ENCODE results near the gene KRT76. TPM values are rescaled to one million over a fixed set of nuclear protein-coding genes. Genes with fewer than 3 reads are reported as not detected.

The KRT76 gene
- total RNA-seq, 1 experiment from 2014 or later = not detected

DNA sequence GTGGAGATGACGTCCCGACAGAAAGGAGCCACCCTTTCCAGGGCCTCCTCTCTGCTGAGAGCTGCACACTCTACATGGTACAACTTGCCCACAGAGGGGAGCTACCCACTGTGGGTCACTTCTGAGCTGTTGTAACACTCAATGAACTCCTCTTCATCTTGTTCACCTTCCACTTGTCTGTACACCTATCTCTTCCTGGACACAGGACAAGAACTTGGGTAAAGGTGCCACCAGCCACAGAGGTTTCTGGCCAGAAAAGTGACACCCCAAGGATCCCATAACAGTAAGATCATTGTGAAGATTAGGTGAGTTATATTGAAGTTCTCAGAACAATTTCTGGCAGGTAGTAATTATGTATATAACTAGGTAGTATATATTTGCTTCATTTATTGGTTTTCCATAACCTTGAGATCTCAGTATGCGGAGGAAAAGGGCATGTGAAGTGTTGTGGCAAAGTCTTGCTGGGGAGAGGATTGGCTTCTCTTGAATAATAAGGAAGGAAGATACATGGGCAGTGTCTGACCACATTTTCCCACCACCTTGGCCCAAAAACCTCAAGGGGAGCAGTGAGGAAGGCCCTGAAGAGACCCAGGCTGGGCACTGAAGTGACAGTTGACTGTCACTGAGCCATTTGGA, 34.2 kb downstream of the KRT76 start:
- Histone ChIP-seq H3K36me3 (ENCODE audit: control insufficient read depth in 1 of 2, insufficient read depth in 2 of 2, low read length in 2 of 2) (no peaks in the 10 kb centered on the region), H3K4me1 (ENCODE audit: control insufficient read depth in 1 of 2, insufficient read depth in 2 of 2, low read length in 2 of 2) (no peaks in the 10 kb centered on the region), H3K27me3 (ENCODE audit: insufficient read depth, low read length) (peaks cover 45% of the 10 kb centered on the region), H3K9me3 (ENCODE audit: control insufficient read depth in 1 of 2, insufficient read depth in 1 of 2, low read depth in 1 of 2, low read length in 2 of 2) (no peaks in the 10 kb centered on the region), H2AFZ (ENCODE audit: low read depth, low read length, poor library complexity, severe bottlenecking) (no peak overlapping the region), H3K27ac (ENCODE audit: low read depth, low read length) (no peak overlapping the region), H3K4me2 (ENCODE audit: low read length) (no peak overlapping the region), H3K4me3 (replicated peaks in 1 of 2; ENCODE audit: low read depth in 1 of 2, low read length in 2 of 2) (no peak overlapping the region), H3K79me2 (ENCODE audit: insufficient read depth, low read length) (no peaks in the 10 kb centered on the region), H3K9ac (ENCODE audit: low read length) (no peak overlapping the region), H4K20me1 (ENCODE audit: insufficient read depth) (no peaks in the 10 kb centered on the region), H3K9me2 (ENCODE audit: insufficient read depth) (no peaks in the 10 kb centered on the region)
- POLR2A ChIA-PET = no interaction called here
- ATAC-seq (no peak), DNase-seq (ENCODE audit: low read depth, low spot score) (no peak)
- no peak for TF ChIP-seq SRF (IDR thresholded peaks at IDR 0.05; ENCODE audit: low read depth)
- no peak for TF ChIP-seq JUND (IDR thresholded peaks at IDR 0.05)
- no peak for TF ChIP-seq FOSL1 (IDR thresholded peaks at IDR 0.05; ENCODE audit: low read depth)
- no peak for TF ChIP-seq EZH2 (IDR thresholded peaks at IDR 0.05)
- TF ChIP-seq SIN3A (IDR thresholded peaks at IDR 0.05; ENCODE audit: low read depth) = no peak
- no peak for TF ChIP-seq POLR2AphosphoS5 (IDR thresholded peaks at IDR 0.05; ENCODE audit: low read depth, low read length)
- no peak for TF ChIP-seq TCF7L2 (IDR thresholded peaks at IDR 0.05; ENCODE audit: borderline replicate concordance, extremely low read depth, insufficient read depth, insufficient read length)
- no peak for TF ChIP-seq EZH2phosphoT487 (IDR thresholded peaks at IDR 0.05; ENCODE audit: borderline replicate concordance)
- TF ChIP-seq RAD21 (IDR thresholded peaks at IDR 0.05; ENCODE audit: low read depth) = no peak
- no peak for TF ChIP-seq CEBPB (IDR thresholded peaks at IDR 0.05; ENCODE audit: low read depth)
- TF ChIP-seq, protein P1, sequence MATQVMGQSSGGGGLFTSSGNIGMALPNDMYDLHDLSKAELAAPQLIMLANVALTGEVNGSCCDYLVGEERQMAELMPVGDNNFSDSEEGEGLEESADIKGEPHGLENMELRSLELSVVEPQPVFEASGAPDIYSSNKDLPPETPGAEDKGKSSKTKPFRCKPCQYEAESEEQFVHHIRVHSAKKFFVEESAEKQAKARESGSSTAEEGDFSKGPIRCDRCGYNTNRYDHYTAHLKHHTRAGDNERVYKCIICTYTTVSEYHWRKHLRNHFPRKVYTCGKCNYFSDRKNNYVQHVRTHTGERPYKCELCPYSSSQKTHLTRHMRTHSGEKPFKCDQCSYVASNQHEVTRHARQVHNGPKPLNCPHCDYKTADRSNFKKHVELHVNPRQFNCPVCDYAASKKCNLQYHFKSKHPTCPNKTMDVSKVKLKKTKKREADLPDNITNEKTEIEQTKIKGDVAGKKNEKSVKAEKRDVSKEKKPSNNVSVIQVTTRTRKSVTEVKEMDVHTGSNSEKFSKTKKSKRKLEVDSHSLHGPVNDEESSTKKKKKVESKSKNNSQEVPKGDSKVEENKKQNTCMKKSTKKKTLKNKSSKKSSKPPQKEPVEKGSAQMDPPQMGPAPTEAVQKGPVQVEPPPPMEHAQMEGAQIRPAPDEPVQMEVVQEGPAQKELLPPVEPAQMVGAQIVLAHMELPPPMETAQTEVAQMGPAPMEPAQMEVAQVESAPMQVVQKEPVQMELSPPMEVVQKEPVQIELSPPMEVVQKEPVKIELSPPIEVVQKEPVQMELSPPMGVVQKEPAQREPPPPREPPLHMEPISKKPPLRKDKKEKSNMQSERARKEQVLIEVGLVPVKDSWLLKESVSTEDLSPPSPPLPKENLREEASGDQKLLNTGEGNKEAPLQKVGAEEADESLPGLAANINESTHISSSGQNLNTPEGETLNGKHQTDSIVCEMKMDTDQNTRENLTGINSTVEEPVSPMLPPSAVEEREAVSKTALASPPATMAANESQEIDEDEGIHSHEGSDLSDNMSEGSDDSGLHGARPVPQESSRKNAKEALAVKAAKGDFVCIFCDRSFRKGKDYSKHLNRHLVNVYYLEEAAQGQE (IDR thresholded peaks at IDR 0.05; ENCODE audit: low read depth) = no peak
- no peak for TF ChIP-seq CBX3 (IDR thresholded peaks at IDR 0.05; ENCODE audit: low read depth)
- no peak for TF ChIP-seq SP1 (IDR thresholded peaks at IDR 0.05; ENCODE audit: low read depth)
- intact Hi-C loops (cut with micrococcal nuclease) = no loop called here
- RAD21 ChIA-PET (ENCODE audit: low non-redundant PET in 1 of 2, low total read pairs in 2 of 2, uncharacterized antibody in 2 of 2, unreplicated experiment in 2 of 2) = no interaction called here
- no TSS peak for BruUV-seq (replicated peaks)
- CTCF ChIA-PET = no interaction called here
